B cell (primary cell): ENCODE data around the gene PRMT6. TPM values are rescaled to one million over a fixed set of nuclear protein-coding genes. Genes with fewer than 3 reads are reported as not detected.

ENCODE experiments used
- ATAC-seq: fragments of 200-7000 bp; cut with Tn5 transposase; one replicate; pipeline ENCODE4 v1.10.0; 2021; ENCODE audit warnings: low read depth, mild to moderate bottlenecking, moderate number of reproducible peaks, moderate library complexity
- CTCF ChIA-PET: fragments of 350-600 bp; sonication (Branson Sonifier 250); formaldehyde crosslinking; loops from one replicate; lab custom pipeline; 2021; ENCODE audit warnings: antibody characterized with exemption, inconsistent platforms; lab: Charles Lee
- POLR2A ChIA-PET: fragments of 350-600 bp; sonication (Branson Sonifier 250); formaldehyde crosslinking; loops from one replicate; lab custom pipeline; 2021; ENCODE audit warnings: antibody characterized with exemption; lab: Charles Lee
- DNase-seq: peaks from one replicate; pipeline ENCODE4 v3.0.0; 2013
- H2AFZ ChIP-seq: 2 replicates; pipeline ENCODE4 v1.6.1; 2012; ENCODE audit warnings: mild to moderate bottlenecking, low read depth, low read length; ENCODE audit not compliant: insufficient read depth, poor library complexity, severe bottlenecking
- H3K27ac ChIP-seq, 2 donors: 1 replicate in 1 of 2; 2 replicates in 1 of 2; pipeline ENCODE4 v1.5.1; 2012 to 2013; ENCODE audit warnings: low read length in 2 of 2, mild to moderate bottlenecking in 2 of 2, moderate library complexity in 1 of 2
- H3K27me3 ChIP-seq, 4 experiments: fragments of 200-600 bp in 1 of 4; sonication (generic) in 1 of 4; replicated peaks in 1 of 4; 1 replicate in 2 of 4; 2 replicates in 2 of 4; pipeline versions ENCODE4 v1.6.1 to v1.7.0; 2013 to 2016; ENCODE audit warnings: low read length in 3 of 4, mild to moderate bottlenecking in 2 of 4, mixed read lengths in 1 of 4, moderate library complexity in 1 of 4; ENCODE audit not compliant: insufficient read depth in 4 of 4, control insufficient read depth in 3 of 4; ENCODE audit errors: control extremely low read depth in 1 of 4
- H3K36me3 ChIP-seq, 2 experiments: replicated peaks in 1 of 2; 1 replicate in 1 of 2; 2 replicates in 1 of 2; pipeline versions ENCODE4 v1.6.1 to v1.7.1; 2013; ENCODE audit warnings: low read length in 1 of 2; ENCODE audit not compliant: insufficient read depth in 2 of 2, control insufficient read depth in 1 of 2; ENCODE audit errors: control extremely low read depth in 1 of 2, extremely low read depth in 1 of 2
- H3K4me1 ChIP-seq, 2 donors: fragments of 200-600 bp in 1 of 2; sonication (generic) in 1 of 2; 1 replicate in 1 of 2; 2 replicates in 1 of 2; pipeline versions ENCODE4 v1.5.1 to v1.6.1; 2013 to 2017; ENCODE audit warnings: low read length in 2 of 2; ENCODE audit not compliant: control insufficient read depth in 2 of 2, insufficient read depth in 2 of 2
- H3K4me2 ChIP-seq: replicated peaks from 2 replicates; pipeline ENCODE3; 2012; ENCODE audit warnings: mild to moderate bottlenecking, low read depth, low read length; ENCODE audit not compliant: poor library complexity, severe bottlenecking
- H3K4me3 ChIP-seq, 5 experiments: fragments of 200-600 bp in 1 of 5; sonication (generic) in 1 of 5; 1 replicate in 3 of 5; 2 replicates in 2 of 5; pipeline versions ENCODE4 v1.5.1 to v1.7.0; 2011 to 2016; ENCODE audit warnings: low read length in 4 of 5, mild to moderate bottlenecking in 4 of 5, low read depth in 2 of 5, control low read depth in 1 of 5, moderate library complexity in 1 of 5; ENCODE audit not compliant: insufficient read depth in 1 of 5; ENCODE audit errors: control extremely low read depth in 1 of 5, extremely low read depth in 1 of 5
- H3K79me2 ChIP-seq: fragments of 200-600 bp; sonication (generic); one replicate; pipeline ENCODE4 v1.6.0; 2016; ENCODE audit warnings: low read length; ENCODE audit not compliant: control insufficient read depth, insufficient read depth
- H3K9ac ChIP-seq: fragments of 200-600 bp; sonication (generic); 2 replicates; pipeline ENCODE4 v1.6.1; 2017; ENCODE audit warnings: mild to moderate bottlenecking, low read length, moderate library complexity
- H3K9me3 ChIP-seq, 3 donors: one replicate each; pipeline versions ENCODE4 v1.6.1 to v1.7.1; 2013; ENCODE audit warnings: low read length in 2 of 3; ENCODE audit not compliant: control insufficient read depth in 2 of 3, insufficient read depth in 1 of 3; ENCODE audit errors: control extremely low read depth in 1 of 3
- H4K20me1 ChIP-seq: 2 replicates; pipeline ENCODE4 v1.6.0; 2012; ENCODE audit warnings: mild to moderate bottlenecking, low read length; ENCODE audit not compliant: insufficient read depth, control insufficient read depth, poor library complexity, severe bottlenecking
- H3K27ac Mint-ChIP-seq: one replicate; pipeline ENCODE4 v1.8.0; 2021; ENCODE audit warnings: mixed read lengths
- H3K27me3 Mint-ChIP-seq: one replicate; pipeline ENCODE4 v1.8.0; 2021; ENCODE audit warnings: mixed read lengths
- H3K4me1 Mint-ChIP-seq: one replicate; pipeline ENCODE4 v1.8.0; 2021; ENCODE audit warnings: mixed read lengths
- H3K4me3 Mint-ChIP-seq: one replicate; pipeline ENCODE4 v1.8.0; 2021; ENCODE audit warnings: mixed read lengths
- H3K9me3 Mint-ChIP-seq: one replicate; pipeline ENCODE4 v1.8.0; 2022; ENCODE audit warnings: mixed read lengths; ENCODE audit not compliant: insufficient read depth
- EZH2 ChIP-seq: IDR thresholded peaks from 2 replicates; pipeline ENCODE4 v1.6.1; 2012; ENCODE audit warnings: borderline replicate concordance, low read depth, mild to moderate bottlenecking, moderate library complexity, low read length; ENCODE audit not compliant: insufficient read depth, poor library complexity, severe bottlenecking
- WGBS: methylation state at CpG from one replicate; pipeline ENCODE4 v1.1.5; 2013; ENCODE audit warnings: missing lambda C conversion rate; ENCODE audit not compliant: insufficient coverage; 5-methylcytosine and 5-hydroxymethylcytosine counted together
- intact Hi-C: fragments of 100-400 bp; cut with micrococcal nuclease; formaldehyde crosslinking; loops from one replicate; pipeline ENCODE4 v1.10.0; 2022
- polyA plus RNA-seq: library from polyadenylated mRNA; depleted of rRNA; stranded (reverse); fragments of >200 nt; gene quantifications from 2 replicates; pipeline ENCODE4 v1.2.3, GENCODE V29; 2012
- total RNA-seq, 2 donors: library from RNA; stranded (reverse); fragments of 120-200 nt in 1 of 2; gene quantifications; 1 replicate in 1 of 2; 2 replicates in 1 of 2; pipeline versions ENCODE4 v1.2.3 to v1.2.4, GENCODE V29; 2013 to 2022
- TF ChIP-seq, protein P1 (sequence below): fragments of 200-600 bp; IDR thresholded peaks from one replicate; pipeline ENCODE4 v1.8.0; 2022; ENCODE audit warnings: antibody characterized with exemption, mild to moderate bottlenecking

PRMT6 gene
- total and polyA plus RNA-seq, 2 donors (not counting 1 experiment from before 2014, with no cell fraction given): 6.3 to 21.6 TPM

DNA sequence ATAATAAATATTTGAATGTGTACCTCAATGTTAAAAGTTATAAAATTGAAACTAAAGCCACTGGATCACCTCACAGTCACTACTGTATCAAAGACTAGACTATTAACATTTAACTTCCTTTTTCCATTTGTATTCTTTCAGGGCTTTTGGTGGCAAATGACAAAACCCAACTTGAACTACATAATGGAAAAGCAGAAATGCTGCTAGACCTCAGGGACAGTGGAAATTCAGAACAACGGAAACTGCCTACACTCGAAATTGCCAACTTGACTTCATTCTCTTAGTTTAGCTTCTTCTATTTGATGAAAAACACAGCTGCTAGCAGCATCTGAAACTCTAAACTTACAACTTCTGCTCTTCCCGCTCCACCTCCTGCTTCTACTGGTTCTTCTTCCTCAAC is 49.4 kb downstream of the PRMT6 start:
- WGBS: 86% methylated on average over 2 of the region's 3 CpGs
- H3K9ac ChIP-seq: no peak overlapping the region

More for the DNA sequence above, 49.4 kb downstream of the PRMT6 start:
- TF ChIP-seq EZH2: no peak
- TF ChIP-seq, protein P1, sequence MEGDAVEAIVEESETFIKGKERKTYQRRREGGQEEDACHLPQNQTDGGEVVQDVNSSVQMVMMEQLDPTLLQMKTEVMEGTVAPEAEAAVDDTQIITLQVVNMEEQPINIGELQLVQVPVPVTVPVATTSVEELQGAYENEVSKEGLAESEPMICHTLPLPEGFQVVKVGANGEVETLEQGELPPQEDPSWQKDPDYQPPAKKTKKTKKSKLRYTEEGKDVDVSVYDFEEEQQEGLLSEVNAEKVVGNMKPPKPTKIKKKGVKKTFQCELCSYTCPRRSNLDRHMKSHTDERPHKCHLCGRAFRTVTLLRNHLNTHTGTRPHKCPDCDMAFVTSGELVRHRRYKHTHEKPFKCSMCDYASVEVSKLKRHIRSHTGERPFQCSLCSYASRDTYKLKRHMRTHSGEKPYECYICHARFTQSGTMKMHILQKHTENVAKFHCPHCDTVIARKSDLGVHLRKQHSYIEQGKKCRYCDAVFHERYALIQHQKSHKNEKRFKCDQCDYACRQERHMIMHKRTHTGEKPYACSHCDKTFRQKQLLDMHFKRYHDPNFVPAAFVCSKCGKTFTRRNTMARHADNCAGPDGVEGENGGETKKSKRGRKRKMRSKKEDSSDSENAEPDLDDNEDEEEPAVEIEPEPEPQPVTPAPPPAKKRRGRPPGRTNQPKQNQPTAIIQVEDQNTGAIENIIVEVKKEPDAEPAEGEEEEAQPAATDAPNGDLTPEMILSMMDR: no peak
- intact Hi-C loops: no loop called here
- Histone ChIP-seq H3K36me3 (no peaks in the 10 kb centered on the region), H3K79me2 (no peaks in the 10 kb centered on the region), H3K9me3 (no peaks in the 10 kb centered on the region), H3K27me3 (no peaks in the 10 kb centered on the region), H3K4me1 (no peaks in the 10 kb centered on the region), H2AFZ (no peak overlapping the region), H4K20me1 (no peaks in the 10 kb centered on the region), H3K27ac (no peak overlapping the region), H3K4me3 (no peak overlapping the region), H3K4me2 (no peak overlapping the region)
- peaks cover 4% of the 10 kb centered on the region for H3K4me1 Mint-ChIP-seq
- no peak for ATAC-seq
- H3K4me3 Mint-ChIP-seq: no peak overlapping the region
- no peak overlapping the region for H3K27ac Mint-ChIP-seq
- DNase-seq: no peak
- H3K27me3 Mint-ChIP-seq: no peaks in the 10 kb centered on the region
- ChIA-PET POLR2A (no interaction called here), CTCF (no interaction called here)
- H3K9me3 Mint-ChIP-seq: no peaks in the 10 kb centered on the region

Other genes starting within 250 kb of the PRMT6 start
- 3.2 and 3.7 TPM in 2 replicates for gene NTNG1, start 84.4 kb downstream of the PRMT6 start, total RNA-seq
- 0.69 and 2.8 TPM in 2 replicates for gene NTNG1, start 84.4 kb downstream of the PRMT6 start, polyA plus RNA-seq